Measurements from ENCODE around the gene ASCL3.
A peak's percentile ranks its signal among the peaks of the same experiment; 100 is the strongest.
"Not testable (repeated sequence)": the region's sequence is repeated elsewhere in the genome, so short reads cannot be mapped to it uniquely, and the experiment has no call there.

ASCL3 gene

GRCh38 chr11:8910649-8911026 lies 32.2 kb downstream of the ASCL3 start:
- no peak for TF ChIP-seq CTCF (conservative IDR thresholded peaks at IDR 0.05; ENCODE audit: control insufficient read depth, insufficient read depth, low read depth, low read length)
- DNase-seq (ENCODE audit: low read depth) = no peak
- H3K4me3 ChIP-seq (ENCODE audit: control insufficient read depth, low read depth, low read length) = peak overlapping the region; percentile 60

- no peak for DNase-seq (ENCODE audit: low read depth)
- no peak for TF ChIP-seq CTCF (conservative IDR thresholded peaks at IDR 0.05; ENCODE audit: control insufficient read depth, insufficient read depth, low read depth, low read length)
- H3K4me3 ChIP-seq (ENCODE audit: control insufficient read depth, low read depth, low read length) = no peak overlapping the region
Measured at GRCh38 chr11:8908099-8908498, 34.7 kb downstream of the ASCL3 start.

GRCh38 chr11:8907116-8907515 lies 35.7 kb downstream of the ASCL3 start:
- no peak overlapping the region for H3K4me3 ChIP-seq (ENCODE audit: control insufficient read depth, low read depth, low read length)
- DNase-seq (ENCODE audit: low read depth) = no peak
- no peak for TF ChIP-seq CTCF (conservative IDR thresholded peaks at IDR 0.05; ENCODE audit: control insufficient read depth, insufficient read depth, low read depth, low read length)

- peak; percentile 90 for DNase-seq (ENCODE audit: low read depth)
- TF ChIP-seq CTCF (conservative IDR thresholded peaks at IDR 0.05; ENCODE audit: control insufficient read depth, insufficient read depth, low read depth, low read length) = no peak
- H3K4me3 ChIP-seq (ENCODE audit: control insufficient read depth, low read depth, low read length) = no peak overlapping the region
Measured at GRCh38 chr11:8905528-8906165, 37.2 kb downstream of the ASCL3 start.

GRCh38 chr11:8899119-8899753 lies 43.6 kb downstream of the ASCL3 start:
- DNase-seq (ENCODE audit: low read depth) = no peak
- H3K4me3 ChIP-seq (ENCODE audit: control insufficient read depth, low read depth, low read length) = no peak overlapping the region
- no peak for TF ChIP-seq CTCF (conservative IDR thresholded peaks at IDR 0.05; ENCODE audit: control insufficient read depth, insufficient read depth, low read depth, low read length)

GRCh38 chr11:8891185-8891584 lies 51.6 kb downstream of the ASCL3 start:
- H3K4me3 ChIP-seq (ENCODE audit: control insufficient read depth, low read depth, low read length); DNase-seq (ENCODE audit: low read depth): not testable (repeated sequence)

Measured in fibroblast of mammary gland (primary cell).